SHP77 treated with DMSO at 0.1 percent for 48 hours (cell line): ENCODE data around the gene DYNLT1.
"Not testable (repeated sequence)": the region's sequence is repeated elsewhere in the genome, so short reads cannot be mapped to it uniquely, and the experiment has no call there.

ENCODE experiments used
- DNase-seq: peaks from one replicate; lab custom pipeline; 2025; lab: John Stamatoyannopoulos, UW

The DYNLT1 gene

GRCh38 chr6:158642097-158642601 is 2.4 kb downstream of the DYNLT1 start:
- no peak for DNase-seq

- no peak for DNase-seq
Observed at GRCh38 chr6:158640519-158640918, 4.0 kb downstream of the DYNLT1 start.

GRCh38 chr6:158639056-158639455 is 5.5 kb downstream of the DYNLT1 start:
- no peak for DNase-seq

- no peak for DNase-seq
Observed at GRCh38 chr6:158638324-158638854, 6.2 kb downstream of the DYNLT1 start.

GRCh38 chr6:158636778-158637177 is 7.8 kb downstream of the DYNLT1 start:
- DNase-seq: no peak

- no peak for DNase-seq
Observed at GRCh38 chr6:158635427-158636073, 9.0 kb downstream of the DYNLT1 start.

- DNase-seq: no peak
Observed at GRCh38 chr6:158634695-158635426, 9.7 kb downstream of the DYNLT1 start.

GRCh38 chr6:158633127-158633526 is 11.4 kb downstream of the DYNLT1 start:
- no peak for DNase-seq

- not testable (repeated sequence) for DNase-seq
Observed at GRCh38 chr6:158632538-158633119, 11.9 kb downstream of the DYNLT1 start.

- no peak for DNase-seq
Observed at GRCh38 chr6:158631678-158632537, 12.6 kb downstream of the DYNLT1 start.

- DNase-seq: no peak
Observed at GRCh38 chr6:158630938-158631616, 13.5 kb downstream of the DYNLT1 start.

GRCh38 chr6:158629367-158630221 is 14.9 kb downstream of the DYNLT1 start:
- DNase-seq: peak; percentile 35

GRCh38 chr6:158628542-158628941 is 16.0 kb downstream of the DYNLT1 start:
- no peak for DNase-seq

- no peak for DNase-seq
Observed at GRCh38 chr6:158627940-158628211, 16.7 kb downstream of the DYNLT1 start.

- no peak for DNase-seq
Observed at GRCh38 chr6:158627168-158627939, 17.2 kb downstream of the DYNLT1 start.

GRCh38 chr6:158626360-158627167 is 18.0 kb downstream of the DYNLT1 start:
- no peak for DNase-seq

- DNase-seq: no peak
Observed at GRCh38 chr6:158625881-158626305, 18.6 kb downstream of the DYNLT1 start.

- DNase-seq: no peak
Observed at GRCh38 chr6:158624684-158625682, 19.6 kb downstream of the DYNLT1 start.
